Left lobe of liver (tissue), 2 donors: ENCODE results near the gene WASF2. TPM values are rescaled to one million over a fixed set of nuclear protein-coding genes. Genes with fewer than 3 reads are reported as not detected.
A peak's percentile ranks its signal among the peaks of the same experiment; 100 is the strongest.
"Not testable (repeated sequence)": the region's sequence is repeated elsewhere in the genome, so short reads cannot be mapped to it uniquely, and the experiment has no call there.

Experiments used
- ATAC-seq: fragments of 200-7000 bp; cut with Tn5 transposase; one replicate; pipeline ENCODE4 v1.9.1; 2020; ENCODE audit warnings: mild to moderate bottlenecking, moderate library complexity
- DNase-seq: peaks from one replicate; pipeline ENCODE4 v3.0.0-alpha.2; 2020; ENCODE audit warnings: low spot score
- total RNA-seq: library from RNA; stranded (reverse); gene quantifications from one replicate; pipeline ENCODE4 v1.2.1, GENCODE V29; 2021
- donor health status: DM: no; HTN: no; CAD: no; lungs with moderate emphysema.
- donor health status: DM: no; HTN: yes; CAD: no.

Gene WASF2
- total RNA-seq = 27.9 TPM

- ATAC-seq (peak; percentile 94), DNase-seq (peak; percentile 98)
Observed at GRCh38 chr1:27489973-27490741, at the start of gene WASF2. TSS of gene WASF2 (minus strand) at chr1:27490167. CDS start at chr1:27428890, 61,277 bp downstream.

GRCh38 chr1:27538793-27539192, 48.8 kb upstream of the WASF2 start:
- no peak for DNase-seq
- no peak for ATAC-seq

- DNase-seq, ATAC-seq: not testable (repeated sequence)
Observed at GRCh38 chr1:27538305-27538676, 48.3 kb upstream of the WASF2 start.

DNA sequence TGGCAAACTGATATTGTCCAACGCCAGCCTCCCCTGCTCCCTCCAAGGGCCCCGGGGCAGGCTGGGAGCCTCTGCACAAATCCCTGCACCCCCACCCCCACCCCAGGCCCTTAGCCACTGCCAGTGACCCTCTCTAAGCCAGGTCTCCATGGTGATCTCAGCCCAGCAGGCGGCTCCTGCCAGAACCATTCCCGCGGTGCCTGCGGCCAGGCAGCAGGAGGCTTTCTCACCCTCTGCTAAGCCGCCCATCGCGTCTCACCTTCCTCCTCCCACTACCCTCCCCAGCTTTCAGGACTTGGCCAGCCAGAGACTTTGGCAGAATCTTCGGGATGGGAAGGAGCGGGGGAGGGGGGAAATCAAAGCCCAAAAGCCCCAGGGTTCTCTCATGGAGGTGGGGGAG, 46.8 kb upstream of the WASF2 start:
- peak; percentile 39 for ATAC-seq
- no peak for DNase-seq

- ATAC-seq = no peak
- DNase-seq = no peak
Observed at GRCh38 chr1:27536010-27536757, 46.2 kb upstream of the WASF2 start.

DNA sequence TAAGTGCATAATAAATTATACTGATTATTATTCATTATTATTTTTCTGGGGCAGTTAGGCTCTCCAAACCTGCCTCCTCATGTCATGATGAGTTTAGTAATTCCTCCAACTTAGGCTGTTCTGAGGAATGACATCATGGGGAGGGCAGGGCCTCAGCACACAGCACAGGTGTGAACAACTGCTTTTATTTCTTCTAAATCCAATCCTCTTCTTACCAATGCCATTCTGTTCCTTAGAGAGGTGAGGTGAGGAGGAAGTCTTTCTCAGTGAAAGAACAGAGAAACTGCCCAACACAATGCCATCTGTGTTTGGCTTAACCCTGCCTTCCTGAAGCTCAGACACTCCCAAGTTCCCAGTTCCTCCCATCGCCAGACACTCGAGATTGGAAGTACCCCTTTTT, 45.4 kb upstream of the WASF2 start:
- no peak for DNase-seq
- no peak for ATAC-seq

DNA sequence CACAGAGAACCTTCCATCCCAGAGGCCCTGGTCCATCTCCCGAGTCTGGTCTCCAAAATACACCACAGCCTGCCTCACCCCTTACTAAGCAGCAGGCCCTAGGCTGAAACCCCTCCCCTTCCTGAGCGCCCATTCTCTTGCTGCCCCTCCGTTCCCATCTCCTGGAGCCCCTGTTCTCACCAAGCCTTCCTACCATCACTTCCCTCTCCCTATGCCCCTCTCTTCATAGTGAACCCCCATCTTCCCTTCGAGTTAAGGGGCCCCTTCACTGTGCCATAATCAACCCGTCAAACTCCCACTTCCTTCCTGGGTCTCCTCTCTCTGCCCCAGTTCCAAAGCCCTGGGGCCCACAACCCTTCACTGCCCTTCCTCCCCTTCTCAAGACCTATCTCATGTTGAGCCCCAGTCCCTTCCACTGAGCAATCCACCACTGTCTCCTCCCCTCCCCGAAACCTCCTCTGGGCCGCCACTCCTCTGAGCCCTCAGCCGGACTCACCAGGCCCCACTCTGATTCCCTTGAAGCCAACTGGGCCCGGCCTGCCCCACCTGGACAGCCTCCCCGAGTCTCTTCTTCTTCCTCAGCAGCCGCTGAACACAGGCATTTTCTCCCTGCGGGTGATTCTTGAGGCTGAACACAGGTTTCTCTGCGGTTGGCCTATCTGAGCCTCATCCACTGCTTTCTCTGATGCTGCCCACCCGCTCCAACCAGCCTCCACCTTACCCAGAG, 42.2 kb upstream of the WASF2 start:
- ATAC-seq (no peak), DNase-seq (no peak)

- DNase-seq = no peak
- ATAC-seq = no peak
Observed at GRCh38 chr1:27530192-27530591, 40.2 kb upstream of the WASF2 start.

DNA sequence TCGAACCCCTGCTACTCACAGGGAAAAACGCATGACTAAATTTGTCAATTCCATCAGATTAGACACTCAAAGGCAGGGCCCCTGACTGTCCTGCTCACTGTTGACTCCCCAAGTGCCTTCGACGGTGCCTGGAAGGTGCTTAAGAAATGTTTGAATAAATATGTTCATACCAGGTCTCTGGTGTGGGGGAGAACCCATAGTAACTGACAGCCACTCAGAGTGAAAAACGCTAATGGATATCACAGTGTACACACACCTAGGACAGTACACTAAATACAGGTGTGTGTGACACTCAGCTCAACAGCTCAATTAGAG, 39.7 kb upstream of the WASF2 start:
- ATAC-seq = no peak
- DNase-seq = no peak

GRCh38 chr1:27528818-27529703, 39.1 kb upstream of the WASF2 start:
- peak; percentile 4 for ATAC-seq
- no peak for DNase-seq

- DNase-seq (no peak), ATAC-seq (peak; percentile 70)
Observed at GRCh38 chr1:27527890-27528817, 38.2 kb upstream of the WASF2 start.

DNA sequence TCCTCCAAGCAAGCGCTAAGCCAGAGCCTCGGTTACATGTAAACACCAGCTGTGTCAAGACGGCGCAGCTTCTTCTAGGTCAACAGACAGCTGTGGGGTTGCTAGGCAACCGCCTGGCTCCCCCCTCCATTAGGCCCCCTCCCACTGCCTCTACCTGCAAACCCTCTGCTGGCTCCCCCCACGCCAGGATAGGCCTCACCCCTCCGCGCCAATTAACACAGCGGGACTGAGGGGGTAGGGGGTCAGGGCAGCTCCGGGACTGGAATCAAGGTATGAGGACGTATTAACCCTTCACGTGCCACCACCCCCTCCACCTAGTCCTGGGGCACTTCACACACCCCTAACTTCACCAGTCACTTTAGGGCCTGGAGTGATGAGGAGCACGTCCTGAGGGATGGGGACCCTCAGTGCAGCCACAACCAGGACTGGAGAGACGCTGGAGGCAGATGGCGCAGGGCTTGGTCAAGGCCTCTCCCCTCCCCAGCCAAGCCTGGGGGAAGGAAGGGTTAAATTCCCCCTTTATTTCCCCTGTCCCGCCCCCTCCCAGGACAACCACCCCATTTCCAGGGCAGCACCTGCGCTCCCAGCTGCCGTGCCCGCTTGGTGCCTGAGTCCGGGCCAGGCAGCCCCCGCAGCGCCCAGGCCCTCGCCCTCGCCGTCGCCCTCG, 37.4 kb upstream of the WASF2 start:
- DNase-seq (no peak), ATAC-seq (peak; percentile 32)

GRCh38 chr1:27526569-27527222, 36.7 kb upstream of the WASF2 start:
- DNase-seq (no peak), ATAC-seq (no peak)

DNA sequence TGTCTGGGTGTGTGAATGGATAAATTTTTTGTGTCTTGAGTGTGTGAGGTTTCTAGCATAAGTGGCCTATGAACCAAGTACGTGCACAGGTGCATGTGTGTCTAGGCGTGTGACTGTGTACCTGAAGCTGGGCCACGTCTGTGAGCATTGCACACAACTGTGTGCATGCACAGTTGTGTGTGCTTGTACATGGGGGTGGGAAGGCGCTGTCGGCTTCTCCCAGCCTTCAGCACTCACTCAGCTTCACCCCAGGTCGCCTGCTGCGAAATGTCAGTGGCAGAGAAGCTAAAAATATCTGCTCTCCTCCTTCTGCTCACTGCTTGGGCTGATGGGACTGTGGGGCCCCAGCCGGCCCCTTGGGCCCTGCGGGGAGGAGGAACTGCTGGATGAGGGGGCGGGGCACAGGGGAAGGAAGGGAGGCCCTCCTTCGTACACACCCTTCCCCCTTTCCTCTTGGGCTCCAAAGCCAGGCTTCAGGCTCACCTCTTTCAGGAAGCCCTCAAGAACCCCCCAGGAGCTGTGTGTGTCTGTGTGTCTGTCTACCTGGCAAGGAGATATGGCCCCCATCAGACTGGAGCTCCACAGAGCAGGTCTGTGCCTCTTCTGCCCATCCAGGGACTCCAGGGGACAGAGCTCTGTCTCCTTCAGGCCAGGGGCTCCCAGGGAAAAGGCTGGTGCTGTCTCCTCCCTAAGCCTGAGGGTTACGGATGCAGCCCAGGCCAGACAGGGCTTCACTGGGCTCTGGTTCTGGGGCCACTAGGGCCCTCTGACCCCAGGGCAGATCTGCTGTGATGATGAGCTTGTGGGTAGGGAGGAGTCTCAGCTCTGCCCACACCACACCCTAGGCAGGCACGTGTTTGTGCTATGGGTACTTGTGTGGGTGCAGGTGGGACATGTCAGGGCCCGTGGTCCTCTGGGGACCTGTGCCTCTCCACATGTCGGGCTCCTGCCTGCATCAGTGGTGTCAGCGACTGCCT, 35.6 kb upstream of the WASF2 start:
- ATAC-seq = peak; percentile 40
- DNase-seq = no peak

DNA sequence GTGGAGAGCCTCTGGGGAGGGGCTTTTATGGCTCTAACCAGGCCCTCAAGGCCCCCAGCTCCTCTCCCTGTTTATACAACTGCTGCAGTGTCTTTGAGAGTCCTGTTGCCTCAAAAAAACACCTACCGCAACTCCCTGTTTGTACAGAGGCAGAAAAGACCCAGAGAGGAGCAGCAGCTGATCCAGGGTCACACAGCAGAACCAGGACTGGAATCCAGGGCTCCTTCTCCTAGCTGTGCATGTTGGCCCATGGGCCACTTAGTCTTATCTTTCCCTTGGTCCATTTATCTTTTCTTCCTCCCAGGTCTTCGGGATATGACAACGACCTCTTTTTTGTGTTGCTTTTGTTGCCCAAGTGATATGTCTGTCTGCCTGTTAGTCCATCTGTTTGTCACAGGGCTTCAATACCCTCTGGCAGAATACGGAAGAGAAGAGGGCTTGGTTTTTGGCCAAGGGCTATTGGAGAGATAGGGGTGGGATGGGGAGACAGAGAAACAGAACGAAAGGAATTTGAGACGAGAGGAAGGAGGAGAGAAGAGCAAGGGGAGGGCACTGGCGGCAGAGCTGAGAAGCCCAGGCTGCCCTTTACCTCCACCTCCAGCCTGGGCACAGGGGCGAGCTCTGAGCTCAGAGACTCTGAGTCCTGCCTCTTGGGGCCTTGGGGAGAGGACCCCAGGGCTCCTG, 33.5 kb upstream of the WASF2 start:
- no peak for DNase-seq
- ATAC-seq = no peak

DNA sequence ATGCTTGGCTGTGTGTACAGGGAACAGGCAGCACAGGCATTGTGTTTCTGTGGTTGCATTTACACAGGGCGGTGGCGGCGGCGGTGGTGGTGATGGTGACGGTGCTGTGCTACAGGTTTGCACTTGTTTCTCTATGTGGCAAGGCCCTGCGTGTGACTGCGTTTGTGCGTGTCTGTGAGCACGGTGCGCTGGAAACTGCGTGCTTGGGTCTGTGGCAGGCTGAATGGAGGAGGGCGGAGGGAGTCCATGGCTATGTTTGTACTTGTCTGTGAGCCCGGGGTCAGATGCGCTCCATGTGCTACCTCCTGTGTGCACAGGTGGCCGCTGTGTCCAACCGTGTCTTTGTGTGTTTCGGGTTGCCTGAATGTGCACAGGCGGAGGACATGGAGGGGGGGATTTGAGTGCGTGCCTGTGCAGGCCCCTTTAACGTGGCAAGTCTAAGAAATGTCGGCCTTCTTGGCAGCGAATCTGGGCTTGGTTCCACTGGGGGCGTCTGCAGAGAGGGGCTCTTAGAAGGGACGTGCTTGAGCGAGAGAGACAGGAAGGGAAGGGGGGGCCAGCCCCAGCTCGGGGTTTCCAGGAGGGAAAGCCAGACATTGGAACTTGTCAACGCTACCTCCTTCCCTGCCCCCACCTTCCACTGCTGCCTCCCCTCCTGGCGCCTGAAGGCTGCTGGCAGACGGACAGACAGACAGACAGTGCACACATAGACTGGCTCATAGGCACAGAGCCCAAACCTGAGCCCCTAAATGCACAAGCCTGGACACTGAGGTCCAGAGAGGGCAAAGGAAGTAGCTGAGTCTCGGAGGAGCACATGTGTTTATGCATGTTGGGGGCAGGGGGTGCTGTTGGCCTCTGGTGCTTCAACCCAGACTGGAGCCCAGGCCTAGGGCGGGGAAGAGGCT, 32.7 kb upstream of the WASF2 start:
- DNase-seq (no peak), ATAC-seq (no peak)
